Measurements from ENCODE around the gene BCAR3. TPM values are rescaled to one million over a fixed set of nuclear protein-coding genes. Genes with fewer than 3 reads are reported as not detected.

BCAR3 gene
- total RNA-seq, 4 donors from 2014 or later: 17.3 to 72.7 (median 54.2) TPM

GRCh38 chr1:93516164-93516563, 165.5 kb downstream of the BCAR3 start:
- H3K36me3 ChIP-seq: no peaks in the 10 kb centered on the region
- no peak overlapping the region for H3K4me3 ChIP-seq
- TF ChIP-seq POLR2A (IDR thresholded peaks at IDR 0.05): no peak
- no peaks in the 10 kb centered on the region for H3K9me3 ChIP-seq
- H3K27ac ChIP-seq: no peak overlapping the region
- H3K27me3 ChIP-seq: no peaks in the 10 kb centered on the region
- DNase-seq: no peak
- H3K4me1 ChIP-seq: no peaks in the 10 kb centered on the region

Other genes starting within 250 kb of the BCAR3 start
- 10 to 100 TPM; 38.8 to 63.7 (median 55.2) TPM for gene FNBP1L, start 233.7 kb downstream of the BCAR3 start, total RNA-seq
- 10 to 100 TPM; 15.7 to 52.8 (median 37.4) TPM for gene DNTTIP2, start 197.4 kb upstream of the BCAR3 start, total RNA-seq
- 10 to 100 TPM; 14.0 to 56.2 (median 17.9) TPM for gene GCLM, start 227.6 kb upstream of the BCAR3 start, total RNA-seq

All from Peyer's patch (tissue), 4 donors.